CD4-positive, alpha-beta T cell (primary cell): ENCODE data around the gene ZNF865. TPM values are rescaled to one million over a fixed set of nuclear protein-coding genes. Genes with fewer than 3 reads are reported as not detected.

Experiments
- ATAC-seq: fragments of 200-7000 bp; cut with Tn5 transposase; one replicate; pipeline ENCODE4 v1.10.0; 2022; ENCODE audit warnings: mild to moderate bottlenecking; ENCODE audit not compliant: poor library complexity
- CTCF ChIA-PET: fragments of 350-600 bp; sonication (Branson Sonifier 250); formaldehyde crosslinking; loops from one replicate; lab custom pipeline; 2021; ENCODE audit warnings: antibody characterized with exemption, inconsistent platforms; lab: Charles Lee
- POLR2A ChIA-PET: fragments of 350-600 bp; sonication (Branson Sonifier 250); formaldehyde crosslinking; loops from one replicate; lab custom pipeline; 2021; ENCODE audit warnings: antibody characterized with exemption, inconsistent platforms; lab: Charles Lee
- DNase-seq, 14 experiments: peaks; one replicate each; pipeline ENCODE4 v3.0.0-alpha.2; 2013 to 2020; ENCODE audit warnings: mixed read lengths in 2 of 14
- H3K27ac ChIP-seq, 2 donors: one replicate each; pipeline versions ENCODE4 v1.5.1 to v1.7.0; 2013; ENCODE audit warnings: low read length in 2 of 2, low read depth in 1 of 2, mild to moderate bottlenecking in 1 of 2
- H3K27me3 ChIP-seq, 2 experiments: 1 replicate in 1 of 2; 2 replicates in 1 of 2; pipeline versions ENCODE4 v1.6.1 to v1.7.0; 2013; ENCODE audit warnings: low read length in 2 of 2, control low read depth in 1 of 2, mild to moderate bottlenecking in 1 of 2, moderate library complexity in 1 of 2; ENCODE audit not compliant: insufficient read depth in 2 of 2, control insufficient read depth in 1 of 2
- H3K36me3 ChIP-seq: one replicate; pipeline ENCODE4 v1.6.1; 2013; ENCODE audit warnings: low read length, control low read depth; ENCODE audit not compliant: insufficient read depth
- H3K4me1 ChIP-seq: one replicate; pipeline ENCODE4 v1.6.1; 2013; ENCODE audit warnings: low read length, control low read depth; ENCODE audit not compliant: insufficient read depth
- H3K4me3 ChIP-seq: one replicate; pipeline ENCODE4 v1.5.1; 2013; ENCODE audit warnings: mild to moderate bottlenecking, low read length, moderate library complexity
- H3K9me3 ChIP-seq, 2 experiments: 1 replicate in 1 of 2; 2 replicates in 1 of 2; pipeline versions ENCODE4 v1.6.1 to v1.7.0; 2013; ENCODE audit warnings: low read length in 2 of 2, mild to moderate bottlenecking in 2 of 2, control low read depth in 1 of 2, moderate library complexity in 1 of 2; ENCODE audit not compliant: control insufficient read depth in 1 of 2, insufficient read depth in 1 of 2
- H3K27ac Mint-ChIP-seq: one replicate; pipeline ENCODE4 v1.8.0; 2020; ENCODE audit warnings: mixed read lengths
- H3K27me3 Mint-ChIP-seq: one replicate; pipeline ENCODE4 v1.8.0; 2021; ENCODE audit warnings: mixed read lengths
- H3K36me3 Mint-ChIP-seq: one replicate; pipeline ENCODE4 v1.8.0; 2021; ENCODE audit warnings: low read depth, mixed read lengths
- H3K4me1 Mint-ChIP-seq: one replicate; pipeline ENCODE4 v1.8.0; 2021; ENCODE audit warnings: low read depth, mixed read lengths
- H3K4me3 Mint-ChIP-seq: one replicate; pipeline ENCODE4 v1.8.0; 2020; ENCODE audit warnings: mild to moderate bottlenecking, mixed read lengths
- H3K9me3 Mint-ChIP-seq: one replicate; pipeline ENCODE4 v1.8.0; 2020; ENCODE audit warnings: mixed read lengths
- intact Hi-C, 2 experiments: fragments of 100-400 bp; cut with DNase I in 1 of 2; cut with micrococcal nuclease in 1 of 2; formaldehyde crosslinking; loops; one replicate each; pipeline versions ENCODE4 v1.15.1 to v1.9.0; 2023 to 2025; cut with DNase I, micrococcal nuclease
- total RNA-seq, 174 experiments: library from RNA in 2 of 174; stranded (reverse) in 2 of 174; gene quantifications; one replicate each; pipeline ENCODE4 v1.2.3 and lab custom pipeline; 2021 to 2026
- TF ChIP-seq, protein P1 (sequence below): fragments of 200-600 bp; IDR thresholded peaks from one replicate; pipeline ENCODE4 v1.8.0; 2022; ENCODE audit warnings: antibody characterized with exemption, mild to moderate bottlenecking

The ZNF865 gene
- total RNA-seq, 2 experiments from 2014 or later: 12.0 to 12.9 TPM

DNA sequence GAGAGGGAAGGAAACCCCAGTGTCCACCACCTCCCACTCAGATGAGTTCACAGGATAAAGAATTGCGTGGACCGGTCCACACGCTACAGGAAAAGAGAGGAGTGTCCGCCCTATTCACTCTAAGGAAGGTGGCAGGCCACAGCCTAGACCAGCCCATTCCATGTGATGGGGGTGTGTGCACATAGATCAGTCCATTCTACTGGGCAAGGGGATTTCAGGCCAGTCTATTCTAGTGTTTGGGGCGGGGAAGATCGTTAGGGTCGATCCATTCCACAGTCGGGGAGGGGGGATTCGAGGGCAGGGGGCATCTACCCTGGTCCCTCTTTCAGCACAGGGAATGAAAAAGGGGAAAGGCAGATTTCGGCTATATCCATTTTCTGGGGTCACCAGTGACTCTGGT lies 13.9 kb upstream of the ZNF865 start:
- DNase-seq (peak in 1 of 14 experiments; percentile 2), ATAC-seq (no peak)
- TF ChIP-seq, protein P1, sequence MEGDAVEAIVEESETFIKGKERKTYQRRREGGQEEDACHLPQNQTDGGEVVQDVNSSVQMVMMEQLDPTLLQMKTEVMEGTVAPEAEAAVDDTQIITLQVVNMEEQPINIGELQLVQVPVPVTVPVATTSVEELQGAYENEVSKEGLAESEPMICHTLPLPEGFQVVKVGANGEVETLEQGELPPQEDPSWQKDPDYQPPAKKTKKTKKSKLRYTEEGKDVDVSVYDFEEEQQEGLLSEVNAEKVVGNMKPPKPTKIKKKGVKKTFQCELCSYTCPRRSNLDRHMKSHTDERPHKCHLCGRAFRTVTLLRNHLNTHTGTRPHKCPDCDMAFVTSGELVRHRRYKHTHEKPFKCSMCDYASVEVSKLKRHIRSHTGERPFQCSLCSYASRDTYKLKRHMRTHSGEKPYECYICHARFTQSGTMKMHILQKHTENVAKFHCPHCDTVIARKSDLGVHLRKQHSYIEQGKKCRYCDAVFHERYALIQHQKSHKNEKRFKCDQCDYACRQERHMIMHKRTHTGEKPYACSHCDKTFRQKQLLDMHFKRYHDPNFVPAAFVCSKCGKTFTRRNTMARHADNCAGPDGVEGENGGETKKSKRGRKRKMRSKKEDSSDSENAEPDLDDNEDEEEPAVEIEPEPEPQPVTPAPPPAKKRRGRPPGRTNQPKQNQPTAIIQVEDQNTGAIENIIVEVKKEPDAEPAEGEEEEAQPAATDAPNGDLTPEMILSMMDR: no peak
- H3K27me3 Mint-ChIP-seq: no peaks in the 10 kb centered on the region
- intact Hi-C loops: no loop called here
- CTCF ChIA-PET: no interaction called here
- Histone ChIP-seq H3K27ac (no peak overlapping the region), H3K9me3 (no peaks in the 10 kb centered on the region), H3K27me3 (no peaks in the 10 kb centered on the region), H3K36me3 (peaks cover 27% of the 10 kb centered on the region), H3K4me1 (peaks cover 18% of the 10 kb centered on the region), H3K4me3 (no peak overlapping the region)
- H3K27ac Mint-ChIP-seq: no peak overlapping the region
- H3K36me3 Mint-ChIP-seq: peaks cover 25% of the 10 kb centered on the region
- H3K4me3 Mint-ChIP-seq: no peak overlapping the region
- H3K9me3 Mint-ChIP-seq: no peaks in the 10 kb centered on the region
- H3K4me1 Mint-ChIP-seq: peaks cover 24% of the 10 kb centered on the region
- POLR2A ChIA-PET: no interaction called here

DNA sequence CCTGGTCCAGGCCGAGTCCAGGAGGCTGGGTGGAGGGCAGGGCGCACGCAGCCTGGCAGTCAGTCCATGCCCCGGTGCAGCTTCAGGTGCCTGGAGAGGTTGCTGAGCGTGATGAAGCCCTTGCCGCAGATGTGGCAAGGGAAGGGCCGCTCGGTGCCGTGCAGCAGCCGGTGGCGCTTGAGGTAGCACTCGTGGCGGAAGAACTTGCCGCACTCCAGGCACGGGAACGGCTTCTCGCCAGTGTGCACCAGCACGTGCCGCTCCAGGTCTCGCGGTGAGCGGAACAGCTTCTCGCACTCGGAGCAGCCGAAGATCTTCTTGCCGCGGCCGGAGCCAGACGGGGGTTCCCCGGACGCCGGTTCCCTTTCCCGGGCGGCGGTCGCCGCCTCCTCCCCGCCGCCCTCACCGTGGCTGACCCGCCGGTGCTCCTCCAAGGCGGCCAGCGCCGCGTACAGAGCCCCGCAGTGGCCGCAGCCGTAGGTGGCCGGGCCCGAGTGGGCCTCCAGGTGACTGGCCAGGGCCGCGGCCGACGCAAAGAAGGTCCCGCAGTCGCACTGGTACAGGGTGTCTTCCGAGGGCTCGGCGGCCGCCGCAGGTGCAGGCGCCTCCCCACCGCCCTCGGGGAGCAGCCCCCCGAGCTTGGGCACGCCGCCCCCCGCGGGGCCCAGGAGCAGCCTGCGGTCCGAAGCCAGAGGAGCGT lies 12.9 kb upstream of the ZNF865 start:
- CTCF ChIA-PET: no interaction called here
- POLR2A ChIA-PET: no interaction called here
- DNase-seq (peak in 1 of 14 experiments; percentile 22), ATAC-seq (no peak)
- Histone ChIP-seq H3K36me3 (peaks cover 29% of the 10 kb centered on the region), H3K9me3 (no peaks in the 10 kb centered on the region), H3K27ac (no peak overlapping the region), H3K4me3 (no peak overlapping the region), H3K4me1 (peaks cover 8% of the 10 kb centered on the region), H3K27me3 (no peaks in the 10 kb centered on the region)
- intact Hi-C loops: no loop called here
- TF ChIP-seq, protein P1: no peak
- Mint-ChIP-seq H3K27ac (no peak overlapping the region), H3K9me3 (no peaks in the 10 kb centered on the region), H3K4me1 (peaks cover 14% of the 10 kb centered on the region), H3K27me3 (no peaks in the 10 kb centered on the region), H3K36me3 (peaks cover 33% of the 10 kb centered on the region), H3K4me3 (no peak overlapping the region)

DNA sequence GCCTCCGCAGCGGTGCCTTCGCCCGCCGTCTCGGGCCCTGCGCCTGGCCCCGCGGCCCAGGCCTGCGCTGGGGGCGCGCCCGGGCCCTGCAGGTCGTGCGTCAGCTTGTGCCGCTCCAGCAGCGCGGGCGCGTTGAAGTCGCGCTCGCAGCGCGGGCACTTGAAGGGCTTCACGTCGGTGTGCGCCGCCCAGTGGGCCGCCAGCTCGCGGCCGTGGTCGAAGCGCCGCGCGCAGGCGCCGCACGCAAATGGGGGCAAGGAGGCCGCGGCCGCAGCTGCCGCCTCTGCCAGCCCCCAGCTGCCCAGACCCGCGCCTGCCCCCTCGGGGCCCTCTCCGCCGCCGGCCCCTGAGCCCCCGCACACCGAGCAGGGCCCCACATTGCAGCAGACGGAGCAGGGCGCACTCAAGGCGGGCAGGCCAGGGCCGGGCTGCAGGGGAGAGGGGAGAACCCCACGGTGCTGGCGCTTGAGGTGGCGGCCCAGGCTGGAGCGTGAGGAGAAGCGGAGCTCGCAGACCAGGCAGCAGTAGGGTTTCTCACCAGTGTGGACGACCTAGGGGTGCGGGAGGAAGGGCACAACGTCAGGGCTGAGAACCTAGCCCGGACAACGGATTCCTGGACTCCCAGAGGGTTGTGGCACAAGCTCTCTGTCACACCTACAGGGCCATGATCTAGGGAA lies 12.2 kb upstream of the ZNF865 start:
- Mint-ChIP-seq H3K4me1 (peaks cover 12% of the 10 kb centered on the region), H3K27me3 (no peaks in the 10 kb centered on the region), H3K27ac (no peak overlapping the region), H3K4me3 (no peak overlapping the region), H3K36me3 (peaks cover 37% of the 10 kb centered on the region), H3K9me3 (no peaks in the 10 kb centered on the region)
- Histone ChIP-seq H3K36me3 (peaks cover 29% of the 10 kb centered on the region), H3K27me3 (no peaks in the 10 kb centered on the region), H3K9me3 (no peaks in the 10 kb centered on the region), H3K4me1 (peaks cover 6% of the 10 kb centered on the region), H3K27ac (no peak overlapping the region), H3K4me3 (no peak overlapping the region)
- ATAC-seq: no peak
- POLR2A ChIA-PET: no interaction called here
- no peak for DNase-seq
- TF ChIP-seq, protein P1: no peak
- intact Hi-C loops: no loop called here
- CTCF ChIA-PET: no interaction called here
